NCI-H345 (cell line): ENCODE data around the gene FZD7.

Source experiments
- DNase-seq: peaks from one replicate; lab custom pipeline; 2025; lab: John Stamatoyannopoulos, UW

FZD7 gene

GRCh38 chr2:202069170-202070067, 35.8 kb downstream of the FZD7 start:
- no peak for DNase-seq

- no peak for DNase-seq
Observed at GRCh38 chr2:202071107-202071506, 37.5 kb downstream of the FZD7 start.

- no peak for DNase-seq
Observed at GRCh38 chr2:202072226-202072625, 38.6 kb downstream of the FZD7 start.

- DNase-seq, result no peak
Observed at GRCh38 chr2:202072737-202073401, 39.2 kb downstream of the FZD7 start, which contains the start of gene KIAA2012. TSS of gene KIAA2012 (plus strand) at chr2:202073255. CDS start at chr2:202073628, 373 bp downstream.

GRCh38 chr2:202074324-202074723, 40.7 kb downstream of the FZD7 start:
- no peak for DNase-seq

GRCh38 chr2:202079310-202079709, 45.7 kb downstream of the FZD7 start:
- no peak for DNase-seq

GRCh38 chr2:202084265-202084664, 50.6 kb downstream of the FZD7 start:
- DNase-seq, result peak; percentile 83
